Measurements from ENCODE around the gene ELOVL7. TPM values are rescaled to one million over a fixed set of nuclear protein-coding genes. Genes with fewer than 3 reads are reported as not detected.
"Not testable (repeated sequence)": the region's sequence is repeated elsewhere in the genome, so short reads cannot be mapped to it uniquely, and the experiment has no call there.

Gene ELOVL7
- total RNA-seq, 1 donor from 2014 or later, result 22.1 TPM

GRCh38 chr5:60802986-60803385, 41.1 kb downstream of the ELOVL7 start:
- DNase-seq (ENCODE audit: low read depth) (no peak), FAIRE-seq (no peak)
- no peak for TF ChIP-seq CTCF (IDR thresholded peaks at IDR 0.05; ENCODE audit: insufficient read depth, low read length, severe bottlenecking)
- H3K27me3 ChIP-seq (ENCODE audit: control insufficient read depth, insufficient read depth, low read length), result no peaks in the 10 kb centered on the region
- no peaks in the 10 kb centered on the region for H3K36me3 ChIP-seq (ENCODE audit: control insufficient read depth, insufficient read depth, low read length)
- no peak overlapping the region for H3K4me3 ChIP-seq (ENCODE audit: low read depth, low read length)

GRCh38 chr5:60802226-60802625, 41.8 kb downstream of the ELOVL7 start:
- FAIRE-seq (no peak), DNase-seq (ENCODE audit: low read depth) (no peak)
- Histone ChIP-seq H3K36me3 (ENCODE audit: control insufficient read depth, insufficient read depth, low read length) (no peaks in the 10 kb centered on the region), H3K4me3 (ENCODE audit: low read depth, low read length) (no peak overlapping the region), H3K27me3 (ENCODE audit: control insufficient read depth, insufficient read depth, low read length) (no peaks in the 10 kb centered on the region)
- no peak for TF ChIP-seq CTCF (IDR thresholded peaks at IDR 0.05; ENCODE audit: insufficient read depth, low read length, severe bottlenecking)

GRCh38 chr5:60797482-60798153, 46.5 kb downstream of the ELOVL7 start:
- Histone ChIP-seq H3K4me3 (ENCODE audit: low read depth, low read length) (no peak overlapping the region), H3K36me3 (ENCODE audit: control insufficient read depth, insufficient read depth, low read length) (no peaks in the 10 kb centered on the region), H3K27me3 (ENCODE audit: control insufficient read depth, insufficient read depth, low read length) (no peaks in the 10 kb centered on the region)
- DNase-seq (ENCODE audit: low read depth) (no peak), FAIRE-seq (no peak)
- TF ChIP-seq CTCF (IDR thresholded peaks at IDR 0.05; ENCODE audit: insufficient read depth, low read length, severe bottlenecking), result no peak

- not testable (repeated sequence) for H3K27me3 ChIP-seq (ENCODE audit: control insufficient read depth, insufficient read depth, low read length); H3K4me3 ChIP-seq (ENCODE audit: low read depth, low read length); FAIRE-seq; H3K36me3 ChIP-seq (ENCODE audit: control insufficient read depth, insufficient read depth, low read length); DNase-seq (ENCODE audit: low read depth)
Observed at GRCh38 chr5:60795424-60795950, 48.6 kb downstream of the ELOVL7 start.

GRCh38 chr5:60794691-60795090, 49.4 kb downstream of the ELOVL7 start:
- H3K36me3 ChIP-seq (ENCODE audit: control insufficient read depth, insufficient read depth, low read length), result no peaks in the 10 kb centered on the region
- no peak for FAIRE-seq
- TF ChIP-seq CTCF (IDR thresholded peaks at IDR 0.05; ENCODE audit: insufficient read depth, low read length, severe bottlenecking), result no peak
- DNase-seq (ENCODE audit: low read depth), result no peak
- H3K27me3 ChIP-seq (ENCODE audit: control insufficient read depth, insufficient read depth, low read length), result no peaks in the 10 kb centered on the region
- no peak overlapping the region for H3K4me3 ChIP-seq (ENCODE audit: low read depth, low read length)

GRCh38 chr5:60792438-60792837, 51.6 kb downstream of the ELOVL7 start:
- TF ChIP-seq CTCF (IDR thresholded peaks at IDR 0.05; ENCODE audit: insufficient read depth, low read length, severe bottlenecking), result no peak
- FAIRE-seq, result no peak
- Histone ChIP-seq H3K27me3 (ENCODE audit: control insufficient read depth, insufficient read depth, low read length) (no peaks in the 10 kb centered on the region), H3K36me3 (ENCODE audit: control insufficient read depth, insufficient read depth, low read length) (no peaks in the 10 kb centered on the region), H3K4me3 (ENCODE audit: low read depth, low read length) (no peak overlapping the region)
- DNase-seq (ENCODE audit: low read depth), result no peak

All from bronchial epithelial cell (primary cell).